ENCODE data around the gene GUSB.
"Not testable (repeated sequence)": the region's sequence is repeated elsewhere in the genome, so short reads cannot be mapped to it uniquely, and the experiment has no call there.

Gene GUSB

DNA sequence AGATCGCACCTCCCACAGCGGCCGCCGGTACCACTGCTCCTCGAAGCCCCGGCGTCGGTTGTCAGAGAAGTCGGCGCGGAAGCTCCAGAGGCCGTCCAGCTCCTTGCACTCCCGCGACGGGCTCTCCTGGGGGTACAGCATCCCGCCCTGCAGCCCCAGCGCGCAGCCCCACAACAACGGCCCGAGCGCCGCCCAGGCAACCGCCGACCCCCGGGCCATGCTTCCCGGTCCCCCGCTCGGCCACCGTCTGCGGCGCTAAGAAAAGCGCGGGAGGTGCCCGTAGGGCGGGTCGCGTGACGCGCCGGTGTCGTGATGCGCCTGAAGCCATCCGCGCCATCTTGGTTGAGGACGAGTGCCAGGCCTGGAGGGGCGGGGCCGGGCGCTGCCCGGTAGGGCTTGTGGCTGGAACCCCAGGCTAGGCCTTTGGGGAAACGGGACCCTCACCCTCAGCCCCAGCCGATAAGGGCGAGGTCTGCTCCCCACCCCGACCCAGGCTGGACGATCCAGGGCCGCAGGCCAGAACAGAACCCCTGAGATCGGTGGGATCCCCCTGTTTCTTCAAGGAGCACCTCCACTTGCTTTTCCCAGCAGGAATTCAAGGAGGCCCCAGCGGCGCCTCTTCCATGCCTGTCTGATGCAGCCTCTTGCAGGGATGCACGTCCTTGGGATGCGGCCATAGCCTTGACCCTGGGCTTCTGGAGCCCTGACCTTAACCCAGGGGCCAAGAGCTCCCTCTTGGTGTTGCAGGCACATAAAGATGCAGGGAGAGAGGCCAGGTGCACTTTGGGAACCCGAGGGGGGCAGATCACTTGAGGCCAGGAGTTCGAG is at the start of gene GUSB:
TSS of gene GUSB (minus strand) at position 249 of the 828 bp plus-strand sequence. CDS start at position 219, 30 bp downstream.
- peak; percentile 87 for DNase-seq

DNA sequence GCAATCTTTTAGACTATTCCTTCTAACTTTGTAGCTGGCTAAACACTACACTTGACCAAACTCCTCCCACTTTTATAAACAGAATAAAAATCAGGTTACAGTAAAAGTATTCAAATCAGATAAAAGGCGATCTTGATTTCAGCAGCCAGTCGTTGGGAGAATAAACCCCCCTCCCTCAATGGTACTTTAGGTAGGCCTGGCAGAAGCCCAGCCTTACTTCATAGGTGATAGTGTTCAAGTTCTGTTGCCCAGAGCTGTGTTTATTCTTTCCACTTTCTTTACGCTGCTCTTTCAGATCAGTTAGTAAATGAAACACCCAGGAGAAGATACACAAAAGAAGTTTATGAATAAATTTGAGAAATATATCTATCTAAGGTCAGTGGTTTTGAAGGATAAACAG is 46.3 kb upstream of the GUSB start:
- DNase-seq, result not testable (repeated sequence)

DNA sequence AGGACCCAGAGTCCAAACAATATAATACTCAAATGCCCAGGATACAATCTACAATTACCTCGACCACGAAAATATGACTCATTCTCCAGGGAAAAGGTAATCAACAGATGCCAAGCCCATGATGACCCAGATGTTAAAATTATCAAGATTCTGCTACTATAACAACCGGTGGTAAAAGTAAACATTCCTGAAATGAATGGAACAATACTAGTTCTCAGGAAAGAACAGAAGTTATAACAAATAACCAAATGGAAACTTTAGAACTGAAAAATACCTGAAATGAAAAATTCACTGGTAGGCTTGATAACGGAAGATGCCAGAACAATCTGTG is 34.1 kb upstream of the GUSB start:
- peak; percentile 32 for DNase-seq

DNA sequence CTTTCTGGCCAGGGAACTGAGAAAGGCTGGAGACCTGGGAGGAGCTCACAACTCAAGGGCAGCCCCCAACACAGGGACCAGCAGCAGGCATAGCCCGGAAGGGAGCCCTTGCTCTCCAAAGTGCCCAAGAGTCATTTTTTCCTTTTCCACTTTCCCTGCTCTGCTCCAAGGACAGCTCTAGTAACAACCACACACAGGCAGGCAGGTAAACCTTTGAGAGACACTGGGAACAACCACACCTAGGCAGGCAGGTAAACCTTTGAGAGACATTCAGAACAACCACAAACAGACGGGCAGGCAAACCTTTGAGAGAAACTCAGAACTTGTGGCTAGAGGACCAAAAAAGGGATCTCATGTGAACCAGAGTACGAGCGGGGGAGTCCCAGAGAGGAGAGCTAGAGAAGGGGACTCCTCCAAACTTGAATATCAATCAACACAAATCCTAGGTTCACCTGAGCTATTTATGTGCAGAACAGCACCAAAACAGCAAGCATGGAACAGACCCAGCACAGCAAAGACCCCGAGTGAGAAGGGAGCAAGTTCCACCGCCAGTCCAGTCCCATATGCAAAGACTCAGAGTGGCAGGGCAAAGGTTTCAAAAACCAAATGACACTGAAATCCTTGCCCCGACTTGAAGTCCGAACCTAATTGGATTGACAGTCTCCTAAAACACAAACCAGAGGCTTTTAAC is 33.6 kb upstream of the GUSB start:
- no peak for DNase-seq

DNA sequence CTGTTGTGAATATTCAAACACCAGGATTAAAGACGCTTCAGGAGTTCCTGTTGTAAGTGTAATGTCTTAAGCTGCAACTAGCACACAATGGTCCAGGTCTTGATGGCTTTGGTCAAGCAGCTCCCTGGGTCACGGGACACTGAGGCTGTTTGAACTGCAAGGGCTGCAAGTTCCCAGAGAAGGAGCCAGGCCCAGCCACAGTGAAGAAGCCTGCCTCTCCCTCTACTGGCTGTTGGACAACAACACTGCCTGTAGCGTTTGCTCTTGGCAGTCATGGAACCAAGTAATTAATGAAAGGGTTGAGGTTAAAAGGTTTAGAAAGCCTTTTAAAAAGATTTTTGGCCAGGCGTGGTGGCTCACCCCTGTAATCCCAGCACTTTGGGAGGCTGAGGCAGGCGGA is 31.9 kb upstream of the GUSB start:
- DNase-seq, result peak; percentile 37

DNA sequence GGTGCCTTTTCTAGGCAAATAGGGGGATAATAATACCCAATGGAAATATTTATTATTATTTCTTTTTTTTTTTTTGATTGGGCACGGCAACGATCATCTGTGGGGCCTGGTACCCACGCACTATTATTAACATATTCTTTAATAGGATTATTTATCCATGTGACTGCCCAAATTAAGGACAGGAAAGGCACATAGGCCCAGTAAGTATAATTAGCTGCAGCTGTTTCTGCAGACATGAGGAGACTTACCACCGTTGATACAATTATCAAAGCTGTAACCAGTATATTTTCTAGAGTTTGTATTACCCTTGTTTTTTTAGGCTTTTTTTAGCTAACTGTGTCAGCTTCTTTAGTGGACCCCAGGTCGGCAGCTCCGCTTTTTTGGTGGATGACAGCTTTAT is 25.2 kb upstream of the GUSB start:
- DNase-seq, result no peak

DNA sequence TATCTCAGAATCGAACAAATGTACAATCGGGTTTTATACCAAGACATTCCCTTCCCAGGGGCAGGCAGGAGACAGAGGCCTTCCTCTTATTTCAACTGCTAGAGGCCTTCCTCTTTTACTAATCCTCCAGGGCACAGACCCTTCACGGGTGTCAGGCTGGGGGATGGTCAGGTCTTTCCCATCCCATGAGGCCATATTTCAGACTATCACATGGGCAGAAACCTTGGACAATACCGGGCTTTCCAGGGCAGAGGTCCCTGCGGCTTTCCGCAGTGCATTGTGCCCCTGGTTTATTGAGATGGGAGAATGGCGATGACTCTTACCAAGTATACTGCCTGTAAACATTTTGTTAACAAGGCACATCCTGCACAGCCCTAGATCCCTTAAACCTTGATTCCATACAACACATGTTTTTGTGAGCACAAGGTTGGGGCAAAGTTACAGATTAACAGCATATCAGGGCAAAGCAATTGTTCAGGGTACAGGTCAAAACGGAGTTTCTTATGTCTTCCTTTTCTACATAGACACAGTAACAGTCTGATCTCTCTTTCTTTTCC is 23.2 kb upstream of the GUSB start:
- DNase-seq, result not testable (repeated sequence)

DNA sequence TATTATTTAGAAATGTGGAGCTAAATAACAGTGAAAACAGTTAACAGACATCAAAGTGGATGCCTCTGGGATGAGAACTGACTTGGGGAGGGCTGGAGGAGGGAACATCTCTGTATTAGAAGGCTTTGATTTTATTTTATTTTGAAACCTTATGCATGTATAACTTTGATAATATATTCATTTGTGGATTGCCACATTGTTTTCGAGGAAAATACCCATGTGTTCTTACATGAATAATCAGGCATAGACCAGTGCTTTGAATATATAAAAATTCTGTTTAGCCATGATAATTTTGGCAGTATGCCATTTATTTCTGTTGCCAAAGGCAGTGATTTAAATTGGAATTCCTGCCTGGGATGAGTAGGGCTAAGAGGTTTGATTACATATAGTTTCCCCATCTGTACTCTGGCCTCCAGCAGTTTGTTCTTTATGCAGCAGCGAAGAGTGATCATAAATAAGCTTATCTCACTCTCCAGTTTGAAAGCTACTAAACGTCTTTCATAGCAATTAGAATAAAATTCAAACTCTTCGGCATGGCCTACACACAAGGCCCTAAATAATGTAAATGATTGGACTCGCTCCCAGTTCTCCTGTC is 18.9 kb upstream of the GUSB start:
- DNase-seq, result not testable (repeated sequence)

DNA sequence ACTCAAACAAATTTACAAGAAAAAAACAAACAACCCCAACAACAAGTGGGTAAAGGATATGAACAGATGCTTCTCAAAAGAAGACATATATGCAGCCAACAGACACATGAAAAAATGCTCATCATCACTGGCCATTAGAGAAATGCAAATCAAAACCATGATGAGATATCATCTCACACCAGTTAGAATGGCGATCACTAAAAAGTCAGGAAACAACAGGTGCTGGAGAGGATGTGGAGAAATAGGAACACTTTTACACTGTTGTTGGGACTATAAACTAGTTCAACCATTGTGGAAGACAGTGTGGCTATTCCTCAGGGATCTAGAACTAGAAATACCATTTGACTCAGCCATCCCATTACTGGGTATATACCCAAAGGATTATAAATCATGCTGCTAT is 13.0 kb upstream of the GUSB start:
- not testable (repeated sequence) for DNase-seq

DNA sequence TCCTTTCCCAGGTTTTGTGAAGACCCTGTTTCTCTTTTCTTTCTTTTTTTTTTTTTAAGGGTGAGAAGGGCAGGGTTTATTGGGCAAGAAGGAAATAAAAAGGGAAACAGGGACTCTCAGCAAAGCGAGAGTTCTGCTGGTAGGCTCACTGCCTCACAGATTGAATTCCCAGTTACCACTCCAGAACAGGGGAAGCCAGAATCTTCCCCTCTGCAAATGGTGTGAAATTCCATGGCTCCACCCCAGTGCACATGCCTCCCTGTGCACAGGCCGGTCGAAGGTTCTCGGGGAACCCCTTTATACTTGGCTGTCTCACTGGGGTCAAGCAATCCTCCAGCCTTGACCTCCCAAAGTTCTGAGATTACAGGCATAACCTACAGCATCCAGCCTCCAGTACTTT is 10.5 kb upstream of the GUSB start:
- no peak for DNase-seq

DNA sequence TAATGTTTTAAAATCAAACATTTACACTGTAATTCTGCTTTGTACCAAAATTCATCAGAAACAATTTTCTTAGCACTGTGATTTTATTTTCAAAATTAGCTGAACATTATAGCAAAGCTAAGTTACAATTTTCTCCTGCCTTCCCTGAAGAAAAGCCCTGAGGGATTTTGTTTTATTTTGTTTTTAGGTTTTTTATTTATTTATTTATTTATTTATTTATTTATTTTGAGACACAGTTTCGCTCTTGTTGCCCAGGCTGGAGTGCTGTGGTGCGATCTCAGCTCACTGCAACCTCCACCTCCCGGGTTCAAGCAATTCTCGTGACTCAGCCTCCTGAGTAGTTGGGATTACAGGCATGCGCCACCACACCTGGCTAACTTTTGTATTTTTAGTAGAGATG is 9.8 kb upstream of the GUSB start:
- not testable (repeated sequence) for DNase-seq

DNA sequence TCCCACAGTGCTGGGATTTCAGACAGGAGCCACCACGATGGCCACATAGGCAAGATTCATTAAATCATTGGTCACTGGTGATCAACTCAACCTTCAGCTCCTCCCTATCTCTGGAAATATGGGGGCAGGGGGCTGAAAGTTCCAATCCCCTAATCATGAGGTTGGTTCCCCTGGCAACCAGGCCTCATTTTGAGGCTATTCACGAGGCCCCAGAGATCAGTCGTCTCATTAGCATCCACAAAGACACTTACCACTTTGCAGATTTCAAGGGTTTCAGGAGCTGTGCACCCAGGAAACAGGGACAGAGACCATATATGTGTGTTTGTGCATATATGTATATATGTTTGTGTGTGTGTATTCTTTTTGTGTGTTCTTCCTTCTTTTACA is 7.7 kb upstream of the GUSB start:
- no peak for DNase-seq

DNA sequence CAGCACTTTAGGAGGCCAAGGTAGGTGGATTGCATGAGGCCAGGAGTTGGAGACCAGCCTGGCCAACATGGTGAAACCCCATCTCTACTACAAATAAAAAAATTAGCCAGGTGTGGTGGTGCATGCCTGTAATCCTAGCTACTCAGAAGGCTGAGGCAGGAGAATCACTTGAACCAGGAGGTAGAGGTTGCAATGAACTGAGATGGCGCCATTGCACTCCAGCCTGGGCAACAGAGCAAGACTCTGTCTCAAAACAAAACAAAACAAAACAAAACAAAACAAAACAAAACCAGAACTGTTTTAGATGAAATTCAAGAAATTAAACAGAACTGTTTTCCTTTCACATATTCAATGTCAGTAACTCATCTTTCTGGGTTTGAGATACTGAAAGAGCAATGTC is 6.5 kb upstream of the GUSB start:
- not testable (repeated sequence) for DNase-seq

DNA sequence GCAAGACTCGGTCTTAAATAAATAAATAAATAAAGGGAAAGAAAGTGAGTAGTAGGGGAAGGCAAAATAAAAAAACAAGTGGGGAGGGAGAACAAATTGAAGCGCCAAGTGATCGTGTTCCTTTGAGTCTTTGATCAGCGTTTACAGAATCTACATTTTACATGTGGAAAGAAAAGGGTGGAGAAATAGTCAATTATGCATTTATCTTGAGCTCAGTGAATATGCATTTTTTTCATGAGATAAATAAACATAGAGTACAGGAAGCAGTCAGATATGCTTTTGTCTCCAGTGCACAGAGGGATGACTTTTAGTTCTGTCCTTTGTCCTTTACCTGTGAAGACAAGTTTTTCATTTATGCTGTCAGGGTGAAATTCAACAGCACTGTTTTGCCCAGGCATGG is 6.1 kb upstream of the GUSB start:
- no peak for DNase-seq

DNA sequence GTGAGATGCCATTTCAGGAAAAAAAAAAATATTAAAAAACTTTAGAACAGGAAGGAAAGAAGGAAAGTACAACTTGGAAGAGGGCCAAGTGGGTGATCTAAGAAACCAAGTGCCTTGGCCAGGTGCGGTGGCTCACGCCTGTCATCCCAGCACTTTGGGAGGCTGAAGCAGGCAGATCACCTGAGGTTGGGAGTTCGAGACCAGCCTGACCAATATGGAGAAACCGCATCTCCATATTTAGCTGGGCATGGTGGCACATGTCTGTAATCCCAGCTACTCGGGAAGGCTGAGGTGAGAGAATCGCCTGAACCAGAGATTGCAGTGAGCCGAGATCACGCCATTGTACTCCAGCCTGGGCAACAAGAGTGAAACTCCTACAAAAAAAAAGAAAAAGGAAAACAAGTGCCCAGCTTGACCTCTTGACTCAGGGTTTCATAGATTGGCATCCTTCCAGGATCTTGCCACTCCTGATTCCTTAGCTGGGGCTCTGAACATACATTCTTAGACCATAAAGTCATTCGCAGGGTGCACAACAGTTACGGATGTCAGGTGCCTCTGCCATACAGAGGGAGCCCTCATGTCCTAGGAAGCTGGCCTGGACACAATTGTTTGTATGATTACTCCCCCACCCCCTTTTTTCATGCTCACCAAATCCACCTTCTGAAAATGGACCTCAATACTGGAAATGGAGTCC is 2.1 kb upstream of the GUSB start:
- no peak for DNase-seq

DNA sequence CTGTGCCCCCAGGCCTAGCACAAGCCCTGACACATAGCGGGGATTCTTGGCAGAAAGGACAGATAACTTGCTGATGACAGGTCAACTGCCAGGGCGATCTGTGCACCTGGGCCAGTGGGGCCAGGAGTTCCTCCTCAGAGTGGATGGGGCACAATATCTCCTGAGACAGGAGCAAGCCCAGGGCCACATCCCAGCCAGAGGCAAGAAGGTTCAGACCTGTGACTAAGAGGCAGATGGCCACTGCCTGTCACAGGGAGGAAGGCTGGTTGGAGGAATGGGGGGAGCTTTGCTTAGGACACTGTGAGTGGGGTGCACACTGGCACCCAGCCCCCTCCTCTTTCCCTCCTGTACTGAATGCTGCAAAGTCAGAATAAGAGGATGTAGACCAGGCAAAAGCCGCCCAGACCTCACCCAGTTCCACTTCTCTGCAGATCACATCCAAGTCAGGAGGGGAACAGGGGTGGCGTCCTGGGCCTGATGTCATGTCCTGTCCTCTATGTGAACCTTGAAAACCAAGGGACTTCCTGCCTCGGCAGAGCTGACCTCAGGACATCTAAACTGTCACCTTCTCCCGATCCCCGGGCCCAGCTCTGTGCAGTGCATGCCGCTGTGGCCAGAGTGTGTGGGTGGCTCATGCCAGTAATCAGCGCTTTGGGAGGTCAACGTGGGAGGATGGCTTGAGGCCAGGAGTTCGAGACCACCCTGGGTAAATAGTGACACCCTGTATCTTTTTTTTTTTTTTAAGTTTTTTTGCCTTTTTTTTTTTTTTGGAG is 1.3 kb downstream of the GUSB start:
- no peak for DNase-seq

DNA sequence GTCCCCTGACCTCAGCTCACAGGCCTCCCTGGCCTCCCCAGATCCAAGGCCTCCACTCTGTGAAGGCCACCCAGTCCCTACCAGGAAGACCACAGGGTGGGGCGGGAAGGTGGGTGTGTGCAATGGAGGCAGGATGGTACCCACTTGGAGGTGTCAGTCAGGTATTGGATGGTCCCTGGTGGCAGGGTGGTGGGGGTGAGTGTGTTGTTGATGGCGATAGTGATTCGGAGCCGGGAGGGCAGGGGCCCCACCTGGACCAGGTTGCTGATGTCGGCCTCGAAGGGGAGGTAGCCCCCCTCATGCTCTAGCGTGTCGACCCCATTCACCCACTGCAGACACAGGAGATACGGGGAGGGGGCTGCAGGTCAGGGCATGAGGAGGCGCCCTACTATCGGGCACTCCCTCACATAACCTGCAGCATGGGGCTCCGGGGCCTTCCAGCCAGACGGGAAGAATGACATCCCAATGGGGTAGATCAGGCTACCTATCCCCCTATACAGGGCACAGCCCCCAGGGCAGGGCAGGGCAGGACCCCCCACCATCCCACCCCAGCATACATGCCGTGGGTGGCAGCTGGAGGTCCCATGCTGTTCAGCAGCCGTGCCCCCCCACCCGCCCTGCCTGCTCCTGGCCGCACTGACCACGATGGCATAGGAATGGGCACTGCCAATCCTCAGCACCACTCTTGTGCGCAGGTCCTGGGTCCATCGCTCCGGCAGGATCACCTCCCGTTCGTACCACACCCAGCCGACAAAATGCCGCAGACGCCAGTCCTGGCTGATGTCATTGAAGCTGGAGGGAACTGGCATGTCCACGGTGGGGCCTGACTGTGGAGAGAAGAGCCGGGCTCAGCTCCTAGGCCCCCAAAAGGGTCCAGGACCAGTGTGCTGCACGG is 2.2 kb downstream of the GUSB start:
- no peak for DNase-seq

DNA sequence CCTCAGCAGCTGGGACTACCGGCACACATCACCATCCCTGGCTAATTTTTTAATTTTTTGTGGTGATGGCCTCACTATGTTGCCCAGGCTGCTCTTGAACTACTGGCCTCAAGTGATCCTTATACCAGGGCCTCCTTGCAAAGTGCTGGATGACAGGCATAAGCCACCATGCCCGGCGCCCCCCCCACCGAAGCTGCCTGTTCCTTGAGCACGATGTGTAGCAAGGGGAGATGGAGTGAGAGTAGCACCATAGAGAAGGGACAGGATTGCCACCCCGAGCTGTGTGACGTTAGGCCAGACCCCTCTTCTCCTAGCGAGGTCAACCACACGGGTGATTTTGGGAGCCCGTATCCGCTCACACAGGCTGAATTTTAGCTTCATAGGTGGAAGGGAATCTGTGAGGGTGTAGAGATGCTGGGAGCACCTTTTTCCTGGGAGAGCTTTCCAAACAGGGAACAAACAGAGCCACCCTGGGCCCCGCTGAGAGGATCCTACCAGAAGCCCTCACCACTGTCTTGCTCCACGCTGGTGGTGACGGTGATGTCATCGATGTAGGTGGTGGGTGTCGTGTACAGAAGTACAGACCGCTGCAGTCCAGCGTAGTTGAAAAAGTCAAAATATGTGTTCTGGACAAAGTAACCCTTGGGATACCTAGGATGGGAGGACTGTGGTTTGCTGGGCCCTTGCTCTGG is 3.0 kb downstream of the GUSB start:
- DNase-seq, result no peak

DNA sequence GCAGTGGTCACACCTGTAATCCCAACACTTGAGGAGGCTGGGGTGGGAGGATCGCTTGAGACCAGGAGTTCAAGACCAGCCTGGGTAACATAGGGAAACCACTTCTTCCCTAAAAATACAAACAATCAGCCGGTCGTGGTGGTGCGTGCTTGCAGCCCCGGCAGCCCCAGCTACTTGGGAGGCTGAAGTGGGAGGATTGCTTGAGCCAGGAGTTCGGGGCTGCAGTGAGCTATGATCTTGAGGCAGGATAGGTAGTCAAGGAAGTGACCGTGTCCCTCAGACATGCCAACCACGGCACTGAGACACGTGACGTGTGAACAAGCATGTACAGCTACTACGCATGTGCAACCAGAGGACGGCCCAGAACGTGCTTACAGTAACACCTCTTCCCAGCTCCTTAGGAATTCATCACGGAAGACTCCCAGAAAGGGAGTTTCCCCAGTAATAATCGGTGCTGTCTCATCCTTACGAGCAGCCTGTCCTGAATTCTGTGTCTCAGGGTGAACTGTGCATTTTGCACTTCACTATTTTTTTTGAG is 5.3 kb downstream of the GUSB start:
- no peak for DNase-seq

DNA sequence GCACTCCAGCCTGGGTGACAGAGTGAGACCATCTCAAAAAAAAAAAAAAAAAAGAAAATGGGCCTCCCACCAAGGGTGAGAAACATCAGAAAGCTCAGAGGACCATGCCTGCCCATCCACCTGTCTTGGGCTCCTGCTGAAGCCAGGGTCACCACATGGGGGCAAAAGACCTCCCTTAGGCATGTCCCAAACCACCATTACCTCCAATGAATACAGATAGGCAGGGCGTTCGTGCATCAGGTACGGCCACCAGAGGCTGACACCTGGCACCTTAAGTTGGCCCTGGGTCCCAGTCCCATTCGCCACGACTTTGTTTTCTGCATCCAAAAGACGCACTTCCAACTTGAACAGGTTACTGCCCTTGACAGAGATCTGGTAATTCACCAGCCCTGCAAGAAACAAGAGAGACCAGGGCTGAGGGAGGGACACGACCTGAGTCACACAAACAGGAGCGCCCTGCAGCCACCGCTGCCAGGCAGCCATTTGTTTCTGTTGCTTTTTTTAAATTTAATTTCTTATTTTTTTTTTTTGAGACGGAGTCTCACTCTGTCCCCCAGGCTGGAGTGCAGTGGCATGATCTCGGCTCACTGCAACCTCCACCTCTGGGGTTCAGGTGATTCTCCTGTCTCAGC is 6.1 kb downstream of the GUSB start:
- no peak for DNase-seq
